Upper lobe of right lung (tissue), 1 donor: ENCODE data around the gene CEP112. TPM values are rescaled to one million over a fixed set of nuclear protein-coding genes. Genes with fewer than 3 reads are reported as not detected.

Source experiments
- ATAC-seq: fragments of 200-7000 bp; cut with Tn5 transposase; one replicate; pipeline ENCODE4 v1.9.1; 2020; ENCODE audit warnings: mild to moderate bottlenecking, moderate library complexity
- DNase-seq: peaks from one replicate; pipeline ENCODE4 v3.0.0-alpha.2; 2020
- H3K27ac ChIP-seq: fragments of 200-600 bp; one replicate; pipeline ENCODE4 v1.8.0; 2022
- H3K27me3 ChIP-seq: fragments of 200-600 bp; one replicate; pipeline ENCODE4 v1.8.0; 2022; ENCODE audit warnings: mild to moderate bottlenecking
- H3K36me3 ChIP-seq: fragments of 200-600 bp; one replicate; pipeline ENCODE4 v1.8.0; 2022
- H3K4me1 ChIP-seq: fragments of 200-600 bp; one replicate; pipeline ENCODE4 v1.8.0; 2022
- H3K4me3 ChIP-seq: fragments of 200-600 bp; one replicate; pipeline ENCODE4 v1.8.0; 2022; ENCODE audit warnings: mild to moderate bottlenecking
- H3K9me3 ChIP-seq: fragments of 200-600 bp; one replicate; pipeline ENCODE4 v1.8.0; 2022
- intact Hi-C: fragments of 100-400 bp; cut with DNase I; formaldehyde crosslinking; loops from one replicate; pipeline ENCODE4 v1.11.0; 2022
- total RNA-seq: library from RNA; stranded (reverse); fragmentation: NEBNext Ultra II Directional; extraction: Animal tissue kit (Norgen Biotek cat#: 25700); gene quantifications from one replicate; pipeline ENCODE4 v1.2.1, GENCODE V29; 2021
- TF ChIP-seq, protein P1 (sequence below): fragments of 200-600 bp; IDR thresholded peaks from one replicate; pipeline ENCODE4 v1.8.0; 2022; ENCODE audit warnings: antibody characterized with exemption
- donor health status: DM: no; HTN: yes; CAD: no; lungs with severe emphysema.

CEP112 gene
- total RNA-seq, 1 donor from 2014 or later, result 32.9 TPM

DNA sequence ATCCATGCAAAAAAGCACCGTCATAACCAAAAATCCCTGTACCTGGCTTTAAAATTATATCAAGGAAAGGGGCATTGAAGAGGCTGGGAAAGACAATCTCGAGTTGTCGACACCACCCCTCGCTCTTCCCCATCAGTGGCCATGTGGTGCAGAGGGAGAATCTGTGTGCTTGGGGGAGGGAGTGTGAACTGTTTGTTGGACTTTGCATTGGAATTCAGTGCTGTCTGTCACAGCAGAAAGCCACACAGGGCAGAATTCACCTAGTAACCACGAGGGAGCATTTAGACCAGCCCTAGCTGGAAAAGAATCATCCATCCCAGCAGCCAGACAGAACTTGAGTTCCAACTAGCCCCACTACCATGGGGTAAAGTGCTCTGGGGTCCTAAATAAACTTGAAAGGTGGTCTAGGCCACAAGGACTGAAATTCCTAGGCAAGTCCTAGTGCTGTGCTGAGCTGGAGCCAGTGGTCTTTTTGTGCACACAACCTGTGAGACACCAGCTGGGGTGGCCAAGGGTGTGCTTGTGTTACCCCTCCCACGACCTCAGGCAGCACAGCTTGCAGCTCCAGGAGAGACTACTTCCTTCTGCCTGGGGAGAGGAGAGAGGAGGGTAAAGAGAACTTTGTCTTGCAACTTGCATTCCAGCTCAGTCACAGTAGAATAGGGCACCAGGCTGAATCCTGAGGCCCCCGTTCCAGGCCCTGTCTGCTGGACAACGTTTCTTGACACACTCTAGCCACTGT is 11.5 kb upstream of the CEP112 start:
- H3K27ac ChIP-seq, result no peak overlapping the region
- H3K36me3 ChIP-seq, result no peaks in the 10 kb centered on the region
- H3K4me3 ChIP-seq, result no peak overlapping the region
- H3K27me3 ChIP-seq, result no peaks in the 10 kb centered on the region
- H3K4me1 ChIP-seq, result no peaks in the 10 kb centered on the region
- ATAC-seq (no peak), DNase-seq (no peak)
- TF ChIP-seq, protein P1, sequence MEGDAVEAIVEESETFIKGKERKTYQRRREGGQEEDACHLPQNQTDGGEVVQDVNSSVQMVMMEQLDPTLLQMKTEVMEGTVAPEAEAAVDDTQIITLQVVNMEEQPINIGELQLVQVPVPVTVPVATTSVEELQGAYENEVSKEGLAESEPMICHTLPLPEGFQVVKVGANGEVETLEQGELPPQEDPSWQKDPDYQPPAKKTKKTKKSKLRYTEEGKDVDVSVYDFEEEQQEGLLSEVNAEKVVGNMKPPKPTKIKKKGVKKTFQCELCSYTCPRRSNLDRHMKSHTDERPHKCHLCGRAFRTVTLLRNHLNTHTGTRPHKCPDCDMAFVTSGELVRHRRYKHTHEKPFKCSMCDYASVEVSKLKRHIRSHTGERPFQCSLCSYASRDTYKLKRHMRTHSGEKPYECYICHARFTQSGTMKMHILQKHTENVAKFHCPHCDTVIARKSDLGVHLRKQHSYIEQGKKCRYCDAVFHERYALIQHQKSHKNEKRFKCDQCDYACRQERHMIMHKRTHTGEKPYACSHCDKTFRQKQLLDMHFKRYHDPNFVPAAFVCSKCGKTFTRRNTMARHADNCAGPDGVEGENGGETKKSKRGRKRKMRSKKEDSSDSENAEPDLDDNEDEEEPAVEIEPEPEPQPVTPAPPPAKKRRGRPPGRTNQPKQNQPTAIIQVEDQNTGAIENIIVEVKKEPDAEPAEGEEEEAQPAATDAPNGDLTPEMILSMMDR, result no peak
- intact Hi-C loops, result no loop called here
- no peaks in the 10 kb centered on the region for H3K9me3 ChIP-seq

DNA sequence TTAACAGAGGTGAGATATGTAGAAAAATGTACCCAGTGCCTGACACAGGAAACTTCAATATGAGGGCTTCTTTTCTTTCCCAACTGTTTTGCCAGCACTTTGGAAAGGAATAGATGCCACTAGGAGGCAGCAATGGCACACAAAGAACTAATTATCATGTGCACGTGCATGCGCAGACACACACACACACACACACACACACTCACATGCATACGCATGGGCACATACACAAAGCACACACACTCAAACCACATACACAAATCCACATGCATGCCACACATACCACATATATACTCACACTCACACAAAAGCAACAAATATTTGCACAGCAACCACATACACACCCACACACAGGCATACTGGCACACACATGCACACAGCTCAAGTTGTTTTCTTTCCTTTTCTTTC is 8.8 kb upstream of the CEP112 start:
- H3K4me3 ChIP-seq, result no peak overlapping the region
- TF ChIP-seq, protein P1, result peak; percentile 53
- no peaks in the 10 kb centered on the region for H3K4me1 ChIP-seq
- no peak overlapping the region for H3K27ac ChIP-seq
- no peaks in the 10 kb centered on the region for H3K27me3 ChIP-seq
- no peak for DNase-seq
- H3K36me3 ChIP-seq, result no peaks in the 10 kb centered on the region
- intact Hi-C loops, result no loop called here
- H3K9me3 ChIP-seq, result no peaks in the 10 kb centered on the region
- ATAC-seq, result peak; percentile 91

DNA sequence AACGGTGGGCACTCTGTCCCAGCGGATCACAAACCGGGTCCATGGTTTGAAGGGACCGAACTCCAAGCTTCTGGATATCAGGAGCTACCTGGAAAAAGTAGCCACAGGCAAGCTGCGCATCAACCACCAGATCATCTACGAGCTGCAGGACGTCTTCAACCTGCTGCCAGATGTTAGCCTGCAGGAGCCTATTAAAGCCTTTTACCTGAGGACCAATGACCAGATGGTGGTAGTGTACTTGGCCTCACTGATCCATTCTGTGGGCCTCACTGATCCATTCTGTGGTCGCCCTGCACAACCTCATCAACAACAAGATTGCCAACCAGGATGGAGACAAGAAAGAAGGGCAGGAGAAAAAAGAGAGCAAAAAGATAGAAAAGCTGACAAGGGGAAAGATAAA is 6.3 kb upstream of the CEP112 start:
- no peak for ATAC-seq
- intact Hi-C loops, result no loop called here
- H3K27ac ChIP-seq, result no peak overlapping the region

DNA sequence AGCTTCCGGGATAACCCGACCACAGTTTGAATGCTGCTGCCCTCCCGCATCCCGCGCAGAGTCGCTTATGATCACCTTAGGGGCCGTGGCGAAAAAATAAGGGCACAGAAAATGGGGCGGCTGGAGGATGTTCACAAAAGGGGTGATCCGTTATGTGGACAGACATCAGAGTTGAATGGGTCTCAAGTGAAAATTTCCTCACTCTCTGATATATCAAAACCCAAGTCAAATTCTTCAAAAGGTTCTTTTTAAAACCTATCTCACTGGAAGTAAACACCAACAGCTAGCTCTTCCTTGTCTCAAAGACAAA is 400 bp upstream of the CEP112 start:
- intact Hi-C loops, result no loop called here
- H3K4me1 ChIP-seq, result peaks cover 11% of the 10 kb centered on the region
- no peaks in the 10 kb centered on the region for H3K9me3 ChIP-seq
- H3K36me3 ChIP-seq, result no peaks in the 10 kb centered on the region
- DNase-seq, result no peak
- TF ChIP-seq, protein P1, result no peak
- ATAC-seq, result no peak
- no peaks in the 10 kb centered on the region for H3K27me3 ChIP-seq
- H3K4me3 ChIP-seq, result peak overlapping the region; percentile 75
- H3K27ac ChIP-seq, result peak overlapping the region; percentile 82

More for the DNA sequence above, 6.3 kb upstream of the CEP112 start:
- DNase-seq, result no peak
- Histone ChIP-seq H3K4me3 (no peak overlapping the region), H3K4me1 (no peaks in the 10 kb centered on the region), H3K36me3 (no peaks in the 10 kb centered on the region), H3K9me3 (no peaks in the 10 kb centered on the region), H3K27me3 (no peaks in the 10 kb centered on the region)
- TF ChIP-seq, protein P1, result no peak

DNA sequence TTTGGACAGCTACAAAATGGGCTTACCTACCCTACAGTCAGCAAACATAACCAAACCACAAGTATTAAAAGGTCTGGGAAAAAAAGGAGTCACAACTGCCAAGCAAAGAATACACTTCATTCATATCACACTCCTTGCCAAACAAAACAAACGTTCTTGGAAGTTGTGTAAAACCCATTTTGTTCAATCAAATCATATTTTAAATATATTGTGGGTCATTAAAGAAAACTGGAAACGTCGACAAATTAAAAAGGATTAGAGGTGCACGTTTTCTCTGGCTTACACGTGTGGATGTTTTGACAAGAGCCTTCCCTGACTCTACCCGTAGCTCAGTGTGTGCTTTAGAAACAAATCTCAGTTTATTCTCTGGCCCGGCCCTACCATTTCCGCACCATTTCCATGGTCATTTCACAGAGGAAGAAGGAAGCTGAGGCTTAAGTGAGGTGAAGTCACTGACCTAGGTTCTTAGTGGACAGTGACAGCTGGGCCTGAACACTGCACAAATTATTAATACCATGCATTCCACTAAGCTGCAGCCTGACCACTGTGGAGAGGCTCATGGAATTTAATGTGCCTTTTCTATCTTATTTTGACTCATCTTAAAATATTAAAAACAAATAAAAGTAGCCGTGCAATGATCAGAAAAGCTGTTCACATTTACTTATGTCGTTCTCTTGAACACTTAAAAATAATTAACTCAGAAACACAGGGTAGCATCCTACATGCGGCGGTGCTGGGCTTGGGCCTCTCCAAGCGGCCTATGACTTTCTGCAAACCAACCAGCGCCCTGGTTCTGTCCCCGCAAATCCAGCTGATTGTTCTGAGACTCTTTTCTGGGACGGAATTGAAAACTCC is 968 bp downstream of the CEP112 start:
- H3K9me3 ChIP-seq, result no peaks in the 10 kb centered on the region
- DNase-seq (no peak), ATAC-seq (peak; percentile 51)
- peak overlapping the region; percentile 82 for H3K27ac ChIP-seq
- peak overlapping the region; percentile 75 for H3K4me3 ChIP-seq
- intact Hi-C loops, result no loop called here
- H3K4me1 ChIP-seq, result peaks cover 11% of the 10 kb centered on the region
- H3K36me3 ChIP-seq, result no peaks in the 10 kb centered on the region
- TF ChIP-seq, protein P1, result no peak
- H3K27me3 ChIP-seq, result no peaks in the 10 kb centered on the region
